ENCODE data around the gene PI4K2A. TPM values are rescaled to one million over a fixed set of nuclear protein-coding genes. Genes with fewer than 3 reads are reported as not detected.

Gene PI4K2A
- total RNA-seq, 4 donors from 2014 or later = 16.1 to 18.5 (median 17.9) TPM

- H3K4me3 ChIP-seq = peak overlapping the region; percentile 15 to 41 (median 34)
- no peaks in the 10 kb centered on the region for H3K27me3 ChIP-seq
- no peaks in the 10 kb centered on the region for H3K9me3 ChIP-seq
- intact Hi-C loops (cut with DNase I; ENCODE audit: low total_unique reads) (no loop called here), in situ Hi-C loops (cut with MboI; ENCODE audit: low sequenced_read_pairs in 4 of 4) (no loop called here)
- H3K27ac ChIP-seq = peak overlapping the region; percentile 88 to 94 (median 92)
- ATAC-seq (peak; percentile 58 to 72), DNase-seq (peak; percentile 53 to 79)
- H3K4me1 ChIP-seq = peaks cover 47 to 61% of the 10 kb centered on the region in 2 donors
- no peak for TF ChIP-seq POLR2A (IDR thresholded peaks at IDR 0.05)
- peak in 1 of 5 experiments; percentile 28 for TF ChIP-seq CTCF (IDR thresholded peaks at IDR 0.05 in 4 of 5, conservative IDR thresholded peaks at IDR 0.05 in 1 of 5)
- H3K36me3 ChIP-seq = no peaks in the 10 kb centered on the region
Observed at GRCh38 chr10:97601268-97602215, 38.9 kb upstream of the PI4K2A start.

DNA sequence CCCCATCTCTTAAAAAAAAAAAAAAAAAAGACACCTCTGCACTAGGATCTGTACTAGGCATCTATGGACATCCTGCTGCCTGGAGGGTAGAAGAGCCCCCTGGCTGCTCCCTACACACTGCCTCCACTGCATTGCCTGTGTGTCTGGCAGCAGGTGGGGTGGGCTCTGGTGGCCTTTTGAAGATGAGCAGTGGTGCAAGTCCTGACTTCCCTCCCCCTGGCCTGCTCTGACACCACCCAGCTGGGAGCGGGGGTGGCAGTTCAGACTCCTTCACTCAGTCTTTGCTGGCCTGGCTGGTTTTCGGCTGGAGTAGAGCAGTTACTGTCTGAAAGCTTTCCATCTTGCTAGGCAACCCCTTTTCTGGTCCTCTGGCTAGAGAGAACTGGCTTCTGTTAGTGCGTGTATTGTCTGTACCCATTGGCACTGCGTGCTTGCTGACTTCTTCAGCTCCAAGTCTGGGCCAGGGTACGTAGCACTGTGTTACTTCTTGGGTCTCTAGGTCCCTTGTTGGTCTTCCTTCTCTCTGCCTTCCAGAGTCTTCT is 33.3 kb upstream of the PI4K2A start:
- no peak for DNase-seq
- Histone ChIP-seq H3K4me3 (no peak overlapping the region), H3K4me1 (peaks cover 28 to 32% of the 10 kb centered on the region in 2 donors), H3K27me3 (no peaks in the 10 kb centered on the region), H3K9me3 (no peaks in the 10 kb centered on the region), H3K36me3 (no peaks in the 10 kb centered on the region), H3K27ac (no peak overlapping the region)
- in situ Hi-C loops (cut with MboI; ENCODE audit: low sequenced_read_pairs in 4 of 4) = no loop called here
- TF ChIP-seq POLR2A (IDR thresholded peaks at IDR 0.05) = no peak
- TF ChIP-seq CTCF (IDR thresholded peaks at IDR 0.05 in 4 of 5, conservative IDR thresholded peaks at IDR 0.05 in 1 of 5) = no peak
- ATAC-seq = no peak
- intact Hi-C loops (cut with DNase I; ENCODE audit: low total_unique reads) = no loop called here

GRCh38 chr10:97608991-97609561 is 31.4 kb upstream of the PI4K2A start:
- ATAC-seq (peak; percentile 54 to 82), DNase-seq (peak; percentile 48 to 76)
- no peaks in the 10 kb centered on the region for H3K27me3 ChIP-seq
- in situ Hi-C loops (cut with MboI; ENCODE audit: low sequenced_read_pairs in 4 of 4) = no loop called here
- no peaks in the 10 kb centered on the region for H3K9me3 ChIP-seq
- peak overlapping the region; percentile 67 to 78 (median 75) for H3K27ac ChIP-seq
- intact Hi-C loops (cut with DNase I; ENCODE audit: low total_unique reads) = no loop called here
- no peaks in the 10 kb centered on the region for H3K36me3 ChIP-seq
- no peak overlapping the region for H3K4me3 ChIP-seq
- TF ChIP-seq POLR2A (IDR thresholded peaks at IDR 0.05) (no peak), CTCF (IDR thresholded peaks at IDR 0.05 in 4 of 5, conservative IDR thresholded peaks at IDR 0.05 in 1 of 5) (no peak)
- peaks cover 21 to 24% of the 10 kb centered on the region in 2 donors for H3K4me1 ChIP-seq

- H3K4me1 ChIP-seq = peaks cover 21 to 24% of the 10 kb centered on the region in 2 donors
- H3K27ac ChIP-seq = peak overlapping the region in 2 of 4 donors; percentile 75 to 78
- intact Hi-C loops (cut with DNase I; ENCODE audit: low total_unique reads) (no loop called here), in situ Hi-C loops (cut with MboI; ENCODE audit: low sequenced_read_pairs in 4 of 4) (loop anchor here in 3 of 4 donors (5.0 to 10.0 kb wide), 2 partner anchors 39 to 147 kb away; partner anchors contain the start of gene ANKRD2 (in 3 of the 3))
- TF ChIP-seq POLR2A (IDR thresholded peaks at IDR 0.05) (no peak), CTCF (IDR thresholded peaks at IDR 0.05 in 4 of 5, conservative IDR thresholded peaks at IDR 0.05 in 1 of 5) (no peak)
- DNase-seq (no peak), ATAC-seq (no peak)
- H3K27me3 ChIP-seq = no peaks in the 10 kb centered on the region
- no peaks in the 10 kb centered on the region for H3K36me3 ChIP-seq
- no peak overlapping the region for H3K4me3 ChIP-seq
- no peaks in the 10 kb centered on the region for H3K9me3 ChIP-seq
Observed at GRCh38 chr10:97611473-97611872, 29.0 kb upstream of the PI4K2A start.

Data from gastrocnemius medialis (tissue), 4 donors.